ENCODE results near the gene MUC4.
"Not testable (repeated sequence)": the region's sequence is repeated elsewhere in the genome, so short reads cannot be mapped to it uniquely, and the experiment has no call there.

MUC4 gene

DNA sequence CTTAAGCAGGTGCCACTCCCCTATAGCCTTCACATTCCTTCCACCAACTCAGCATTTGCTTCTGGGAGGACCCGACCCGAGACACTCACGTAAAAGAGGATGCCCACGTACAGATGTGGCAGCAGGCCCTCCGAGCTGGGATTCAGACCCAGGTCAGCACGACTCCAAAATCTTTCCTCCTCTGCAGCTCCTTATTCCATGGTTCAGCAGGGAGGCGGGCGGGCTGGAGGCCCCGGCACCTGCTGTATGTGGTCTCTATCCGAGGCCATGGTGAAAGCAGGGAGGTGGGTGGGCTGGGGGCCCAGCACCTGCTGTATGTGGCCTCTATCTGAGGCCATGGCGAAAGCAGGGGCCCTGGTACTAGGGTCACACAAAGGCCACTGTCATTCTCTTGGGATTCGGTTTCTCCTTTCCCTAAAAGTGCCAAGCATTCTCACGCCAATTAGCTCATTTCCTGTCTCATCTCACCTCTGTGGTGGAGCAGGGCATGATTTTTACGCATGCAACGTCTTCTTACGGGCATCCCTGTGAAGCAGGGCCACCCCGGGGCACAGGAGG is 5.9 kb upstream of the MUC4 start:
- Histone ChIP-seq H3K4me1 (ENCODE audit: control insufficient read depth, low read length) (no peaks in the 10 kb centered on the region), H3F3A (ENCODE audit: control insufficient read depth, insufficient read depth) (no peaks in the 10 kb centered on the region), H3K9me3 (ENCODE audit: control insufficient read depth, insufficient read depth, low read length) (no peaks in the 10 kb centered on the region), H3K4me3 (ENCODE audit: low read length) (no peak overlapping the region), H3K36me3 (ENCODE audit: control insufficient read depth, low read length) (no peaks in the 10 kb centered on the region), H3K27ac (ENCODE audit: low read depth, low read length) (no peak overlapping the region), H3K79me2 (ENCODE audit: control insufficient read depth, low read length) (no peaks in the 10 kb centered on the region), H3K4me2 (ENCODE audit: low read length) (no peak overlapping the region), H3K9me2 (replicated peaks; ENCODE audit: control insufficient read depth, low read length) (no peaks in the 10 kb centered on the region), H3K27me3 (ENCODE audit: control insufficient read depth, low read length) (no peaks in the 10 kb centered on the region), H4K20me1 (ENCODE audit: control insufficient read depth, insufficient read depth, low read depth, low read length) (no peaks in the 10 kb centered on the region)
- TF ChIP-seq EZH2phosphoT487 (IDR thresholded peaks at IDR 0.05; ENCODE audit: borderline replicate concordance, low read length) (no peak), CTCF (IDR thresholded peaks at IDR 0.05; ENCODE audit: low read depth, low read length, poor library complexity, severe bottlenecking) (no peak)

DNA sequence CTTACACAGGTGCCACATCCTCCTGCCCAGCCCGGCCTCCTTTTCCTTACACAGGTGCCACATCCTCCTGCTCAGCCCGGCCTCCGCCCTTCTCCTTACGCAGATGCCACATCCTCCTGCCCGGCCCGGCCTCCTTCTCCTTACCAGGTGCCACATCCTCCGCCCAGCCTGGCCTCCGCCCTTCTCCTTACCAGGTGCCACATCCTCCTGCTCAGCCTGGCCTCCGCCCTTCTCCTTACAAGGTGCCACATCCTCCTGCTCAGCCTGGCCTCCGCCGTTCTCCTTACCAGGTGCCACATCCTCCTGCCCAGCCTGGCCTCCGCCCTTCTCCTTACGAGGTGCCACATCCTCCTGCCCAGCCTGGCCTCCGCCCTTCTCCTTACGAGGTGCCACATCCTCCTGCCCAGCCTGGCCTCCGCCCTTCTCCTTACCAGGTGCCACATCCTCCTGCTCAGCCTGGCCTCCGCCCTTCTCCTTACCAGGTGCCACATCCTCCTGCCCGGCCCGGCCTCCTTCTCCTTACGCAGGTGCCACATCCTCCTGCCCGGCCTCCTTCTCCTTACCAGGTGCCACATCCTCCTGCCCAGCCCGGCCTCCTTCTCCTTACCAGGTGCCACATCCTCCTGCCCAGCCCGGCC is 4.7 kb upstream of the MUC4 start:
- H3K4me1 ChIP-seq (ENCODE audit: control insufficient read depth, low read length); H3K9me2 ChIP-seq (replicated peaks; ENCODE audit: control insufficient read depth, low read length); H4K20me1 ChIP-seq (ENCODE audit: control insufficient read depth, insufficient read depth, low read depth, low read length); H3K4me3 ChIP-seq (ENCODE audit: low read length); H3K79me2 ChIP-seq (ENCODE audit: control insufficient read depth, low read length); H3K27me3 ChIP-seq (ENCODE audit: control insufficient read depth, low read length); H3K9me3 ChIP-seq (ENCODE audit: control insufficient read depth, insufficient read depth, low read length); H3F3A ChIP-seq (ENCODE audit: control insufficient read depth, insufficient read depth); H3K4me2 ChIP-seq (ENCODE audit: low read length); H3K36me3 ChIP-seq (ENCODE audit: control insufficient read depth, low read length); H3K27ac ChIP-seq (ENCODE audit: low read depth, low read length): not testable (repeated sequence)

- Histone ChIP-seq H3K9me3 (ENCODE audit: control insufficient read depth, insufficient read depth, low read length) (no peaks in the 10 kb centered on the region), H3K4me2 (ENCODE audit: low read length) (no peak overlapping the region), H3K79me2 (ENCODE audit: control insufficient read depth, low read length) (no peaks in the 10 kb centered on the region), H3F3A (ENCODE audit: control insufficient read depth, insufficient read depth) (no peaks in the 10 kb centered on the region), H3K27me3 (ENCODE audit: control insufficient read depth, low read length) (no peaks in the 10 kb centered on the region), H3K27ac (ENCODE audit: low read depth, low read length) (no peak overlapping the region), H3K36me3 (ENCODE audit: control insufficient read depth, low read length) (no peaks in the 10 kb centered on the region), H4K20me1 (ENCODE audit: control insufficient read depth, insufficient read depth, low read depth, low read length) (no peaks in the 10 kb centered on the region), H3K4me1 (ENCODE audit: control insufficient read depth, low read length) (no peaks in the 10 kb centered on the region), H3K4me3 (ENCODE audit: low read length) (no peak overlapping the region), H3K9me2 (replicated peaks; ENCODE audit: control insufficient read depth, low read length) (no peaks in the 10 kb centered on the region)
- TF ChIP-seq EZH2phosphoT487 (IDR thresholded peaks at IDR 0.05; ENCODE audit: borderline replicate concordance, low read length), result no peak
- no peak for TF ChIP-seq CTCF (IDR thresholded peaks at IDR 0.05; ENCODE audit: low read depth, low read length, poor library complexity, severe bottlenecking)
These were observed 3.5 kb upstream of the MUC4 start for GRCh38 chr3:195815169-195815771.

DNA sequence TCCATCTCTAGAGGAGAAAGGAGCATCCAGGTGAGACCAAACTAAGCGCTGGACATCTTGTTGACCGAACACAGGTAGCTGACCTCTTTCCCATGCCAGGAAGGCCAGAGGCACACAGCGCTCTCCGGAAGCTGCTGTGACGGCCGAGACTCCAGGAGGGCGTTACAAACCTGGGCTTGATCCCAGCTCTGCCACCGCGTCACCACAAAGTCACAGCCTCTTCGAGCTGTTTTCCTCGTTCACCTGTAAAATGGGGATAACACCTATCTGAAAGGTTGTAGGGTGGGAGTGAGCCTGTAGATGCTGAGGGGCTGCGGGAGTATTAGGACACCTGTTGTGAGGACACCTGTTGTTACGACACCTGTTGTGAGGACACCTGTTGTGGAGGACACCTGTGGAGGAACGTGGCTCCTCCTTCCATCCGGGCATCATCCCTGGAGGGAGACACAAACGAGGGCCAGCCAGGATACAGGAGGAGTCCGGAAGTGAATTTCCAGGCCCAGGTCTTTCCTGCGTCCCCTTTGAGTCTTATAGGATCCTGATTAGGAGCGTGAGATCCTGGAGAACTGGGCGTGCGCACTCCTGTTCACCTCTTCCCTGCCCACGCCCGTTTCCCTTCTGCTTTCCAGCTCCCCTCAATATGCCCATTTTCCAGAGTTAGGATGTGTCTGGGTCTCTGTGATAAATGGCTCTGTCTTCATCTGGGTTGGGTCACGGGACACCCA is 2.3 kb upstream of the MUC4 start:
- no peaks in the 10 kb centered on the region for H3K27me3 ChIP-seq (ENCODE audit: control insufficient read depth, low read length)
- no peak overlapping the region for H3K4me2 ChIP-seq (ENCODE audit: low read length)
- no peaks in the 10 kb centered on the region for H4K20me1 ChIP-seq (ENCODE audit: control insufficient read depth, insufficient read depth, low read depth, low read length)
- no peaks in the 10 kb centered on the region for H3F3A ChIP-seq (ENCODE audit: control insufficient read depth, insufficient read depth)
- H3K9me3 ChIP-seq (ENCODE audit: control insufficient read depth, insufficient read depth, low read length), result no peaks in the 10 kb centered on the region
- TF ChIP-seq EZH2phosphoT487 (IDR thresholded peaks at IDR 0.05; ENCODE audit: borderline replicate concordance, low read length) (no peak), CTCF (IDR thresholded peaks at IDR 0.05; ENCODE audit: low read depth, low read length, poor library complexity, severe bottlenecking) (no peak)
- H3K27ac ChIP-seq (ENCODE audit: low read depth, low read length), result no peak overlapping the region
- no peaks in the 10 kb centered on the region for H3K79me2 ChIP-seq (ENCODE audit: control insufficient read depth, low read length)
- H3K4me1 ChIP-seq (ENCODE audit: control insufficient read depth, low read length), result no peaks in the 10 kb centered on the region
- no peaks in the 10 kb centered on the region for H3K9me2 ChIP-seq (replicated peaks; ENCODE audit: control insufficient read depth, low read length)
- H3K4me3 ChIP-seq (ENCODE audit: low read length), result no peak overlapping the region
- H3K36me3 ChIP-seq (ENCODE audit: control insufficient read depth, low read length), result no peaks in the 10 kb centered on the region
